ENCODE data around the gene ZNF316. TPM values are rescaled to one million over a fixed set of nuclear protein-coding genes. Genes with fewer than 3 reads are reported as not detected.

Gene ZNF316
- total RNA-seq, 4 donors from 2014 or later = 20.8 to 58.6 (median 30.6) TPM

DNA sequence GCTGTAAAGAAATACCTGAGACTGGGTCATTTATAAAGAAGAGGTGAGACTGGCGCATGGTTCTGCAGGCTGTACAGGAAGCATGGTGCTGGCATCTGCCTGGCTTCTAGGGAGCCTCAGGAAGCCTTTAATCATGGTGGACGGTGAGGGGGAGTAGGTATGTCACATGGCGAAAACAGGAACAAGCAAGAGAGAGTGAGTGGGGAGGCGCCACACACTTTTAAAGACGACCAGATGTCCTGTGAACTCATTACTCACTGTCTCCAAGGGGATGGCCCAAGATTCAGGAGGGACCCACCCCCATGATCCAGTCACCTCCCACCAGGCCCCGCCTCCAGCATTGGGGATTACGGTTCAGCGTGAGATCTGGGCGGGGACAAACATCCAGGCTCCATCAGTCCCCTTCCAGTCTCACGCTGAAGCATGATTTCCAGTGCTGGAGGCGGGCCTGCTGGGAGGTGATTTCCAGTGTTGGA lies 3.2 kb downstream of the ZNF316 start:
- Histone ChIP-seq H3K9me3 (no peaks in the 10 kb centered on the region), H3K4me1 (peaks cover 24% of the 10 kb centered on the region), H3K27ac (no peak overlapping the region), H3K27me3 (no peaks in the 10 kb centered on the region), H3K36me3 (peaks cover 54% of the 10 kb centered on the region), H3K4me3 (no peak overlapping the region)
- peak in 1 of 2 donors; percentile 82 for DNase-seq (ENCODE audit: low spot score in 2 of 2)
- WGBS = 60% methylated on average over 8 of the region's 11 CpGs
- no peak for TF ChIP-seq EP300 (IDR thresholded peaks at IDR 0.05)
- no peak for TF ChIP-seq POLR2AphosphoS5 (IDR thresholded peaks at IDR 0.05)
- TF ChIP-seq POLR2A (IDR thresholded peaks at IDR 0.05) = no peak
- TF ChIP-seq, protein P1, sequence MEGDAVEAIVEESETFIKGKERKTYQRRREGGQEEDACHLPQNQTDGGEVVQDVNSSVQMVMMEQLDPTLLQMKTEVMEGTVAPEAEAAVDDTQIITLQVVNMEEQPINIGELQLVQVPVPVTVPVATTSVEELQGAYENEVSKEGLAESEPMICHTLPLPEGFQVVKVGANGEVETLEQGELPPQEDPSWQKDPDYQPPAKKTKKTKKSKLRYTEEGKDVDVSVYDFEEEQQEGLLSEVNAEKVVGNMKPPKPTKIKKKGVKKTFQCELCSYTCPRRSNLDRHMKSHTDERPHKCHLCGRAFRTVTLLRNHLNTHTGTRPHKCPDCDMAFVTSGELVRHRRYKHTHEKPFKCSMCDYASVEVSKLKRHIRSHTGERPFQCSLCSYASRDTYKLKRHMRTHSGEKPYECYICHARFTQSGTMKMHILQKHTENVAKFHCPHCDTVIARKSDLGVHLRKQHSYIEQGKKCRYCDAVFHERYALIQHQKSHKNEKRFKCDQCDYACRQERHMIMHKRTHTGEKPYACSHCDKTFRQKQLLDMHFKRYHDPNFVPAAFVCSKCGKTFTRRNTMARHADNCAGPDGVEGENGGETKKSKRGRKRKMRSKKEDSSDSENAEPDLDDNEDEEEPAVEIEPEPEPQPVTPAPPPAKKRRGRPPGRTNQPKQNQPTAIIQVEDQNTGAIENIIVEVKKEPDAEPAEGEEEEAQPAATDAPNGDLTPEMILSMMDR (IDR thresholded peaks at IDR 0.05) = no peak

DNA sequence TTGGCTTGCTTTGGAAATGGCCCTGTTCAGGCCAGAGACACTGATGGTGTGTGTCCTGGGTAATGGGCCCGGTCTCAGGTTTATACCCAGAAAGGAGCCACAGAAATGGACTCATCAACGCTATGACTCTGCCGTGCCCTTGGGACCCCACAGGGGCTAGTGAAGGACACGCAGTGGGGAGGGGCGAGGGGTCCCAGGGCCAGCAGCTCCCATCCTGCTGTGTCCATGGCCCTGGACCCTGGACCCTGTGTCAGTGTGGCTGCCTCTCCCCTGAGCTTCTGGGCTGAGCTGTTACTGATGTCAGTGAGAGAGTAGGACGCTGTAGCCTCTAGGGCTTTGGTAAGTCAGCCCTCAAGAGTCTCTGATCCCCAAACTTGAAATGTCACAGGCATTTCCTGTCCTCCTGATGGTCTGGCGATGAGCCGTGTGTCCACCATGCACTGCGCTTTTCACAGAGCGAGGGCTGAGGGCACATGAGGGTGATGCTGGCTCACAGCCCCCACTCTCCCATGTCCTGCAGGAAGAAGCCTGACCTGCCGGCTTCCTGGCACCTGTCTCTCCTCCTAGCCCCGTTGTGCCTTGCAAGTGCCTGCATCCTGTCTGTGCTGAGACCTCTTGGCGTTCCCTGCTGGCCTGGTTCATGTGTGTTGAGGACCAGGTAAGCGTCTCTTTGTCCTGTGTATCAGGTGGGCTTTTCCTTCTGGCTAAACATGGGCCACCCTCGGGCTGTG lies 4.4 kb downstream of the ZNF316 start:
- Histone ChIP-seq H3K4me1 (peaks cover 19% of the 10 kb centered on the region), H3K27ac (no peak overlapping the region), H3K9me3 (no peaks in the 10 kb centered on the region), H3K27me3 (no peaks in the 10 kb centered on the region), H3K36me3 (peaks cover 64% of the 10 kb centered on the region), H3K4me3 (no peak overlapping the region)
- TF ChIP-seq POLR2A (IDR thresholded peaks at IDR 0.05) (no peak), POLR2AphosphoS5 (IDR thresholded peaks at IDR 0.05) (no peak), EP300 (IDR thresholded peaks at IDR 0.05) (no peak)
- TF ChIP-seq, protein P1 (IDR thresholded peaks at IDR 0.05) = no peak
- 88% methylated on average over 14 of the region's 15 CpGs for WGBS
- no peak for DNase-seq (ENCODE audit: low spot score in 2 of 2)

DNA sequence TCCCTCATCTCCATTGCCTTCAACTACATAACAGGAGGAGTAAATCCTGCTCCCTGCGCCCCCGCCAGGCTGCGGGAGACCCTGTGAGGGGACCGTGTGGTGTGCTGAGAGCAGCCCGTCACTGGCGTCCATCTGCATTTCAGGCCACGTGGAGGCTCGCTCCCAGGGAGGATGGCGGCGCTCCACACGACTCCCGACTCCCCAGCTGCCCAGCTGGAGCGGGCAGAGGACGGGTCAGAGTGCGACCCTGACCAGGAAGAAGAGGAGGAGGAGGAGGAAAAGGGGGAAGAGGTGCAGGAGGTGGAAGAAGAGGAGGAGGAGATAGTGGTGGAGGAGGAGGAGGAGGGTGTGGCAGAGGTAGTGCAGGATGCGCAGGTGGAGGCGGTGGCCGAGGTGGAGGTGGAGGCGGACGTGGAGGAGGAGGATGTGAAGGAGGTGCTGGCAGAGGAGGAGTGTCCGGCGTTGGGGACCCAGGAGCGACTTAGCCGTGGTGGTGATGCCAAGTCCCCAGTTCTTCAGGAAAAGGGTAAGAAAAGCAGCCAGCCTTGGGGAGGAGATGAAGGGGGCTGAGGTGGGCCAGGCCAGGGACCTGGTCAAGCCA lies 5.2 kb downstream of the ZNF316 start:
- no peaks in the 10 kb centered on the region for H3K9me3 ChIP-seq
- H3K27me3 ChIP-seq = no peaks in the 10 kb centered on the region
- peaks cover 16% of the 10 kb centered on the region for H3K4me1 ChIP-seq
- no peak for DNase-seq (ENCODE audit: low spot score in 2 of 2)
- H3K36me3 ChIP-seq = peaks cover 72% of the 10 kb centered on the region
- no peak for TF ChIP-seq POLR2A (IDR thresholded peaks at IDR 0.05)
- TF ChIP-seq, protein P1 (IDR thresholded peaks at IDR 0.05) = no peak
- no peak for TF ChIP-seq EP300 (IDR thresholded peaks at IDR 0.05)
- TF ChIP-seq POLR2AphosphoS5 (IDR thresholded peaks at IDR 0.05) = no peak
- H3K27ac ChIP-seq = no peak overlapping the region
- H3K4me3 ChIP-seq = no peak overlapping the region
- 92% methylated on average over 24 of the region's 24 CpGs for WGBS

DNA sequence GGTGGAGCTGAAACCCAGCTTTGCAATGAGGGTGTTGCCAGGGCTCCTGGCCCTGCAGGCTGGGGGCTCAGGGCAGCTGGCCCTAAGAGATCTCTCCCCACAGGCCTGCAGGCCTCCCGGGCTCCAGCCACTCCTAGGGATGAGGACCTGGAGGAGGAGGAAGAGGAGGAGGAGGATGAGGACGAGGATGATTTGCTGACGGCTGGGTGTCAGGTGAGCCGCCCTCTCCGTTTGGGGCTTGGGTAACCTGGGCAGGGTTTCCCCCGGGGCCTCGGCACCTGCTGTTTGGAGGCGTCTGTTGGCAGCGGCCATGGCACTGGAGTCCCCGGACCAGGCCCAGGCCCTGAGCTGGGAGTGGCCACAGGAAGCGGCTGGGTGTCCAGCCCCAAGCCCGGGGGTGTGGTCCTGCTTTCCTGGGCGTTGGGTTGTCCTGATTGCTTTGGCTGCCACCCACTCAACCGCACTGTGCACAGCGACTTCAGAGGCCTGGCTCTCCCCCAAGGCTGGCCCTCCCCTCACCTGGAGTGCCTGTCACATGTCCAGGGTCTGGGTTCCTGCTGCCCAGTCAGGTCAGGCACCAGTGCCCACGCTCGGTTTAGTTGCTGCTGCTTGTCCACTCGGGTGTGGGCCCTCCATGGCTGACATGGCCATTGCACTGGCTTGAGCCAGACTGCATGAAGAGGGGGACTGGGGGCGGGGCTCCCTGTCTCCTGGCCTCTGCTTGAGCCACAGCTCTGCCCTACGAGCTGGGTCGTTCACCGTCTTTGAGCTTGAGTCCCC lies 5.9 kb downstream of the ZNF316 start:
- H3K4me3 ChIP-seq = no peak overlapping the region
- H3K27ac ChIP-seq = no peak overlapping the region
- 93% methylated on average over 11 of the region's 22 CpGs for WGBS
- TF ChIP-seq, protein P1 (IDR thresholded peaks at IDR 0.05) = no peak
- TF ChIP-seq POLR2AphosphoS5 (IDR thresholded peaks at IDR 0.05) = no peak
- H3K27me3 ChIP-seq = no peaks in the 10 kb centered on the region
- no peaks in the 10 kb centered on the region for H3K9me3 ChIP-seq
- peaks cover 79% of the 10 kb centered on the region for H3K36me3 ChIP-seq
- H3K4me1 ChIP-seq = peaks cover 13% of the 10 kb centered on the region
- peak in 1 of 2 donors; percentile 78 for DNase-seq (ENCODE audit: low spot score in 2 of 2)
